RWPE1 (cell line): ENCODE data around the gene LAMA3.
A peak's percentile ranks its signal among the peaks of the same experiment; 100 is the strongest.

ENCODE experiments used
- CTCF ChIA-PET: fragments of 350-600 bp; sonication (Branson Sonifier 250); formaldehyde crosslinking; extraction: SDS; loops from one replicate; lab custom pipeline; 2021; lab: Yijun Ruan, JAX
- POLR2A ChIA-PET: fragments of 400-600 bp; formaldehyde crosslinking; extraction: SDS; loops from one replicate; lab custom pipeline; 2020; ENCODE audit warnings: antibody characterized with exemption; ENCODE audit not compliant: low non-redundant PET; lab: Yijun Ruan, JAX
- DNase-seq: peaks from one replicate; pipeline ENCODE4 v3.0.0; 2012; ENCODE audit warnings: low spot score
- H3K27ac ChIP-seq: fragments of 450-650 bp; 2 replicates; pipeline ENCODE4 v1.5.1; 2017
- CTCF ChIP-seq: fragments of 450-650 bp; conservative IDR thresholded peaks from 2 replicates; pipeline ENCODE4 v1.5.1; 2017; ENCODE audit warnings: low read depth, mild to moderate bottlenecking

LAMA3 gene

GRCh38 chr18:23850215-23850614, 161.0 kb downstream of the LAMA3 start:
- ChIA-PET POLR2A (no interaction called here), CTCF (no interaction called here)
- H3K27ac ChIP-seq: no peak overlapping the region
- DNase-seq: no peak
- no peak for TF ChIP-seq CTCF

- H3K27ac ChIP-seq: no peak overlapping the region
- ChIA-PET POLR2A (no interaction called here), CTCF (no interaction called here)
- no peak for TF ChIP-seq CTCF
- DNase-seq: no peak
Measured at GRCh38 chr18:23851470-23852002, 162.3 kb downstream of the LAMA3 start.

GRCh38 chr18:23852236-23853045, 163.2 kb downstream of the LAMA3 start:
- no peak for DNase-seq
- CTCF ChIA-PET: no interaction called here
- no peak overlapping the region for H3K27ac ChIP-seq
- POLR2A ChIA-PET: no interaction called here
- TF ChIP-seq CTCF: no peak

GRCh38 chr18:23853448-23854195, 164.4 kb downstream of the LAMA3 start:
- ChIA-PET POLR2A (no interaction called here), CTCF (no interaction called here)
- H3K27ac ChIP-seq: 0 out of 2 replicates have a peak overlapping the region, but pooled peaks have one; percentile 7
- DNase-seq: no peak
- TF ChIP-seq CTCF: no peak

GRCh38 chr18:23855721-23856120, 166.5 kb downstream of the LAMA3 start:
- ChIA-PET CTCF (interaction anchor here (0.6 kb wide), 1 partner anchor 338 kb away, joined by 3 read pairs; no protein-coding TSS in a partner anchor), POLR2A (no interaction called here)
- no peak for DNase-seq
- no peak for TF ChIP-seq CTCF
- H3K27ac ChIP-seq: no peak overlapping the region

- no peak for TF ChIP-seq CTCF
- peak overlapping the region; percentile 72 for H3K27ac ChIP-seq
- ChIA-PET CTCF (interaction anchor here (0.6 kb wide), 1 partner anchor 339 kb away, joined by 3 read pairs; no protein-coding TSS in a partner anchor), POLR2A (no interaction called here)
- no peak for DNase-seq
Measured at GRCh38 chr18:23856466-23857163, 167.4 kb downstream of the LAMA3 start.
